HAP-1 (cell line): ENCODE results near the gene CACFD1.

Source experiments
- DNase-seq, 2 experiments: peaks; one replicate each; pipeline ENCODE4 v3.0.0-alpha.2; 2016 to 2020; ENCODE audit warnings: low spot score in 2 of 2
- H3K27me3 ChIP-seq: fragments of 250-450 bp; sonication (Bioruptor Pico); 2 replicates; pipeline ENCODE4 v1.5.1; 2020; ENCODE audit warnings: low read depth, mild to moderate bottlenecking, moderate library complexity
- H3K36me3 ChIP-seq: fragments of 250-450 bp; sonication (Bioruptor Pico); replicated peaks from 2 replicates; pipeline ENCODE4 v1.5.1; 2020; ENCODE audit warnings: mild to moderate bottlenecking
- H3K4me1 ChIP-seq: fragments of 250-450 bp; sonication (Bioruptor Pico); 2 replicates; pipeline ENCODE4 v1.5.1; 2020; ENCODE audit warnings: mild to moderate bottlenecking
- H3K4me3 ChIP-seq: fragments of 250-450 bp; sonication (Bioruptor Pico); 2 replicates; pipeline ENCODE4 v1.5.1; 2020; ENCODE audit warnings: mild to moderate bottlenecking, moderate library complexity
- H3K9me3 ChIP-seq: fragments of 250-450 bp; sonication (Bioruptor Pico); 2 replicates; pipeline ENCODE4 v1.5.1; 2020; ENCODE audit warnings: mild to moderate bottlenecking, moderate library complexity
- in situ Hi-C: fragments of 300-500 bp; cut with MboI; formaldehyde crosslinking; loops from 3 replicates; pipeline ENCODE4 v1.14.3; 2020; ENCODE audit warnings: low sequenced_read_pairs, inconsistent platforms, mixed read lengths

CACFD1 gene

GRCh38 chr9:133474215-133474614, 14.4 kb downstream of the CACFD1 start:
- H3K36me3 ChIP-seq, result no peaks in the 10 kb centered on the region
- DNase-seq, result no peak
- H3K27me3 ChIP-seq, result no peaks in the 10 kb centered on the region
- no peak overlapping the region for H3K4me3 ChIP-seq
- H3K4me1 ChIP-seq, result peaks cover 7% of the 10 kb centered on the region
- in situ Hi-C loops, result no loop called here
- H3K9me3 ChIP-seq, result no peaks in the 10 kb centered on the region

- Histone ChIP-seq H3K27me3 (no peaks in the 10 kb centered on the region), H3K4me3 (no peak overlapping the region), H3K4me1 (peaks cover 13% of the 10 kb centered on the region), H3K36me3 (no peaks in the 10 kb centered on the region), H3K9me3 (no peaks in the 10 kb centered on the region)
- in situ Hi-C loops, result loop anchor here (25.0 kb wide), 1 partner anchor 438 kb away; the partner anchor contains the start of gene GTF3C5
- no peak for DNase-seq
These were observed 15.1 kb downstream of the CACFD1 start for GRCh38 chr9:133474853-133475252.

GRCh38 chr9:133475292-133476012, 15.7 kb downstream of the CACFD1 start:
- H3K4me1 ChIP-seq, result peaks cover 14% of the 10 kb centered on the region
- H3K4me3 ChIP-seq, result no peak overlapping the region
- no peaks in the 10 kb centered on the region for H3K9me3 ChIP-seq
- in situ Hi-C loops, result loop anchor here (25.0 kb wide), 1 partner anchor 438 kb away; the partner anchor contains the start of gene GTF3C5
- H3K27me3 ChIP-seq, result no peaks in the 10 kb centered on the region
- H3K36me3 ChIP-seq, result no peaks in the 10 kb centered on the region
- DNase-seq, result no peak

- in situ Hi-C loops, result loop anchor here (25.0 kb wide), 1 partner anchor 439 kb away; the partner anchor contains the start of gene GTF3C5
- Histone ChIP-seq H3K4me3 (no peak overlapping the region), H3K27me3 (no peaks in the 10 kb centered on the region), H3K9me3 (no peaks in the 10 kb centered on the region), H3K36me3 (no peaks in the 10 kb centered on the region), H3K4me1 (peaks cover 14% of the 10 kb centered on the region)
- DNase-seq, result no peak
These were observed 16.5 kb downstream of the CACFD1 start for GRCh38 chr9:133476036-133476931.

GRCh38 chr9:133476941-133477340, 17.2 kb downstream of the CACFD1 start:
- Histone ChIP-seq H3K4me3 (no peak overlapping the region), H3K9me3 (no peaks in the 10 kb centered on the region), H3K27me3 (no peaks in the 10 kb centered on the region), H3K36me3 (no peaks in the 10 kb centered on the region), H3K4me1 (peaks cover 14% of the 10 kb centered on the region)
- in situ Hi-C loops, result loop anchor here (25.0 kb wide), 1 partner anchor 440 kb away; the partner anchor contains the start of gene GTF3C5
- no peak for DNase-seq

GRCh38 chr9:133477461-133477860, 17.7 kb downstream of the CACFD1 start:
- H3K9me3 ChIP-seq, result no peaks in the 10 kb centered on the region
- H3K4me3 ChIP-seq, result no peak overlapping the region
- peaks cover 14% of the 10 kb centered on the region for H3K4me1 ChIP-seq
- no peak for DNase-seq
- in situ Hi-C loops, result loop anchor here (25.0 kb wide), 1 partner anchor 440 kb away; the partner anchor contains the start of gene GTF3C5
- H3K36me3 ChIP-seq, result no peaks in the 10 kb centered on the region
- no peaks in the 10 kb centered on the region for H3K27me3 ChIP-seq

GRCh38 chr9:133477992-133478850, 18.4 kb downstream of the CACFD1 start:
- Histone ChIP-seq H3K36me3 (no peaks in the 10 kb centered on the region), H3K27me3 (no peaks in the 10 kb centered on the region), H3K4me1 (peaks cover 14% of the 10 kb centered on the region), H3K4me3 (peak overlapping the region; percentile 56), H3K9me3 (no peaks in the 10 kb centered on the region)
- DNase-seq, result peak; percentile 20 to 73
- in situ Hi-C loops, result loop anchor here (25.0 kb wide), 1 partner anchor 441 kb away; the partner anchor contains the start of gene GTF3C5

GRCh38 chr9:133478851-133479711, 19.3 kb downstream of the CACFD1 start, which contains the start of gene SLC2A6:
Gene SLC2A6, minus strand, starts transcription at chr9:133479099. Its CDS starts 40 bp downstream, at chr9:133479059.
- H3K36me3 ChIP-seq, result no peaks in the 10 kb centered on the region
- in situ Hi-C loops, result loop anchor here (25.0 kb wide), 1 partner anchor 442 kb away; the partner anchor contains the start of gene GTF3C5
- DNase-seq, result peak; percentile 82 to 91
- peak within 1 kb of the TSS; percentile 56 for H3K4me3 ChIP-seq
- H3K9me3 ChIP-seq, result no peaks in the 10 kb centered on the region
- peaks cover 14% of the 10 kb centered on the region for H3K4me1 ChIP-seq
- H3K27me3 ChIP-seq, result no peaks in the 10 kb centered on the region

GRCh38 chr9:133483611-133484010, 23.8 kb downstream of the CACFD1 start:
- DNase-seq, result no peak
- Histone ChIP-seq H3K36me3 (no peaks in the 10 kb centered on the region), H3K4me3 (no peak overlapping the region), H3K9me3 (no peaks in the 10 kb centered on the region), H3K4me1 (peaks cover 8% of the 10 kb centered on the region), H3K27me3 (no peaks in the 10 kb centered on the region)
- in situ Hi-C loops, result loop anchor here (10.0 to 25.0 kb wide), 2 partner anchors 139 to 446 kb away; partner anchors contain the start of genes GTF3C5, MED22 and RPL7A

- in situ Hi-C loops, result loop anchor here (5.0 to 25.0 kb wide), 3 partner anchors 140 to 448 kb away; partner anchors contain the start of genes GTF3C5, MED22 and RPL7A
- Histone ChIP-seq H3K4me3 (no peak overlapping the region), H3K4me1 (peaks cover 1% of the 10 kb centered on the region), H3K36me3 (no peaks in the 10 kb centered on the region), H3K9me3 (no peaks in the 10 kb centered on the region), H3K27me3 (no peaks in the 10 kb centered on the region)
- DNase-seq, result no peak
These were observed 25.1 kb downstream of the CACFD1 start for GRCh38 chr9:133484671-133485437.

- H3K4me3 ChIP-seq, result no peak overlapping the region
- DNase-seq, result no peak
- H3K4me1 ChIP-seq, result no peaks in the 10 kb centered on the region
- H3K27me3 ChIP-seq, result peaks cover 3% of the 10 kb centered on the region; the same call in 1 of the 2 replicates
- in situ Hi-C loops, result loop anchor here (5.0 to 25.0 kb wide), 3 partner anchors 141 to 448 kb away; partner anchors contain the start of genes GTF3C5, MED22 and RPL7A
- no peaks in the 10 kb centered on the region for H3K9me3 ChIP-seq
- no peaks in the 10 kb centered on the region for H3K36me3 ChIP-seq
These were observed 25.9 kb downstream of the CACFD1 start for GRCh38 chr9:133485531-133486260.
